Activated T-helper 2 cell treated with anti-CD3 and anti-CD28 coated beads, Interferon-gamma antibody, Interleukin-2, Interleukin-4, amounts not matched to agents 10 μg/mL and 5 μg/mL and 100 μg/mL, durations not matched to agents 14 hours and 24 hours and 36 hours (primary cell): Measurements from ENCODE around the gene BOD1L2. TPM values are rescaled to one million over a fixed set of nuclear protein-coding genes. Genes with fewer than 3 reads are reported as not detected.

Experiments used
- DNase-seq: peaks from one replicate; pipeline ENCODE4 v3.0.0; 2021; ENCODE audit warnings: low spot score
- H3K27ac Mint-ChIP-seq: one replicate; pipeline ENCODE4 v1.8.0; 2021; ENCODE audit warnings: mixed read lengths
- H3K27me3 Mint-ChIP-seq: one replicate; pipeline ENCODE4 v1.8.0; 2021; ENCODE audit warnings: low read depth, mixed read lengths
- H3K36me3 Mint-ChIP-seq: one replicate; pipeline ENCODE4 v1.8.0; 2021; ENCODE audit warnings: low read depth, mixed read lengths
- H3K4me1 Mint-ChIP-seq: one replicate; pipeline ENCODE4 v1.8.0; 2021; ENCODE audit warnings: low read depth, mixed read lengths
- H3K4me3 Mint-ChIP-seq: one replicate; pipeline ENCODE4 v1.8.0; 2021; ENCODE audit warnings: low read depth, mild to moderate bottlenecking, moderate library complexity, mixed read lengths
- H3K9me3 Mint-ChIP-seq: one replicate; pipeline ENCODE4 v1.8.0; 2021; ENCODE audit warnings: mixed read lengths
- intact Hi-C: fragments of 100-400 bp; cut with micrococcal nuclease; formaldehyde crosslinking; loops from one replicate; pipeline ENCODE4 v1.15.1; 2023
- total RNA-seq: library from RNA; stranded (reverse); gene quantifications from 2 replicates; pipeline ENCODE4 v1.2.3, GENCODE V29; 2022

The BOD1L2 gene
- total RNA-seq, 1 donor from 2014 or later: not detected

GRCh38 chr18:57171026-57171425 is 24.1 kb downstream of the BOD1L2 start:
- intact Hi-C loops: no loop called here
- no peaks in the 10 kb centered on the region for H3K4me1 Mint-ChIP-seq

GRCh38 chr18:57175532-57175931 is 28.6 kb downstream of the BOD1L2 start:
- Mint-ChIP-seq H3K27me3 (no peaks in the 10 kb centered on the region), H3K4me1 (no peaks in the 10 kb centered on the region), H3K9me3 (peaks cover 7% of the 10 kb centered on the region), H3K27ac (no peak overlapping the region), H3K4me3 (no peak overlapping the region), H3K36me3 (no peaks in the 10 kb centered on the region)
- no peak for DNase-seq
- intact Hi-C loops: no loop called here

More at GRCh38 chr18:57171026-57171425, 24.1 kb downstream of the BOD1L2 start:
- no peak for DNase-seq
- H3K27me3 Mint-ChIP-seq: peaks cover 3% of the 10 kb centered on the region
- H3K9me3 Mint-ChIP-seq: peaks cover 7% of the 10 kb centered on the region
- H3K27ac Mint-ChIP-seq: no peak overlapping the region
- H3K36me3 Mint-ChIP-seq: no peaks in the 10 kb centered on the region
- no peak overlapping the region for H3K4me3 Mint-ChIP-seq

DNA sequence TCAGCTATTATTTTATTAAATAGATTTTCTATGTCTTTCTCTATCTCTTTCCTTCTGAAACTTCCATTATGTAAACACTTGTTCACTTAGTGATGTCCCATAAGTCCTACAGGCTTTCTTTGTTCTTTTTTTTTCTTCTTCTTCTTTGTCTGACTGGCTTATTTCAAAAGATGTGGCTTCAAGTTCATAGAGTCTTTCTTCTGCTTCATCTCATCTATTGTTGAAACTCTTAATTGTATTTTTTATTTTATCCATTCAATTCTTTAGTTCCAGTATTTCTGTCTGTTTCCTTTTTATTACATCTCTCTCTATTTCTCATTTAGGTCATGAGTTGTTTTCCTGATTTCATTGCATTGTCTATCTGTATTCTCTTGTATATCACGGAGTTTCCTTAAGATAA is 38.5 kb downstream of the BOD1L2 start:
- Mint-ChIP-seq H3K36me3 (no peaks in the 10 kb centered on the region), H3K27me3 (peaks cover 2% of the 10 kb centered on the region), H3K4me1 (no peaks in the 10 kb centered on the region), H3K4me3 (no peak overlapping the region), H3K9me3 (peaks cover 29% of the 10 kb centered on the region), H3K27ac (no peak overlapping the region)
- intact Hi-C loops: no loop called here
- no peak for DNase-seq

DNA sequence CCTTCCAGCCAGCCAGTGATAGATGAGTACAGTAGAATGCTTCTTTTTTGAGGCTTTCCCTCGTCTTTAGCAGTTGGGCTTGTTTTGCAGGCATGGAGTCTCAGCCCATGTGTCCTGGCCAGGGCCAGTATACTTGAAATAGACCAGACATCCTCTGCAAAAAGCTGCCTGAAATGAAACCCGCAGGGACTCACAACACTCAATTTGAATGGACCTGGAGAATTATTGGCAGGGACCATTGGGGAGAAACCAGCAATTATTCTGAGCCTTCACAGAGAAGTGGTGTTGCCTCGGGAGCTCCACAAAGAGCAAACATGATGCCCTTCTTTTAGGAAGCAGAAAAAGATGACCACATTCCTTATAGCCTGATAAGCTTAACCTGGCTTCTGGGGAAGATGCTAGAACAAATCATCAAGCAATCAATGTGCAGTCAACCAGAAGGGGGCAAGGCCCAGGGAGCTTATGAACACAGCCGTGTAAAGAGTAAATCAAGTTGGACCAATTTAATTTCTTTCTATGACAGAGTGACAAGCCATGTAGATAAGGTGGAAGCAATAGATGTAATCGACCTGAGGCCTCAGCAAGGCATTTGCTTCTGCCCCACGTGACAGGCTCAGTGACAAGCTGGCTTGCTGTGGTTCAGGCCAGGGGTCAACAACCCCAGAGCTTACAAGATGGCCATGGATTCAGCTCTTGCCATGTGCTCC is 42.1 kb downstream of the BOD1L2 start:
- intact Hi-C loops: no loop called here
- Mint-ChIP-seq H3K4me1 (no peaks in the 10 kb centered on the region), H3K36me3 (no peaks in the 10 kb centered on the region), H3K4me3 (no peak overlapping the region), H3K27me3 (peaks cover 3% of the 10 kb centered on the region), H3K9me3 (peaks cover 14% of the 10 kb centered on the region), H3K27ac (no peak overlapping the region)
- DNase-seq: no peak

DNA sequence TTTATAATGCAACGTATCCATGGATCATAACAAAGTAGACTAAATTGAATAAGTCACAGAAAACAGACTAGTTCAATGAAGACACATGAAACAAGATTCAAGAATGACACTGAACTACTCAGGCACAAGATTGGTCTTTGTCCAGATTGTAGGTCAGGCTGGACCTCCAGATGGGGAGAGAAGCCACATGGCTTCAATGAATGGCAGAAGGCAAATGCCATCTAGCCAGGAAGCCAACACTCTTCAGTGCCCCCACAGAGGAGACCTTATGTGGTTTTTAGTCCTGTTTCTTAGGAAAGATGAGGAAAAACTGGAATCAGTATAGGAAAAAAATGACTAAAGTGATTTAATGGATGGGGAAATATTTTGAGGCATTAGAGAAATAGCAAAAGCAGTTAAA is 43.1 kb downstream of the BOD1L2 start:
- intact Hi-C loops: no loop called here
- no peak for DNase-seq
- Mint-ChIP-seq H3K36me3 (no peaks in the 10 kb centered on the region), H3K27ac (no peak overlapping the region), H3K4me3 (no peak overlapping the region), H3K9me3 (peaks cover 11% of the 10 kb centered on the region), H3K27me3 (peaks cover 3% of the 10 kb centered on the region), H3K4me1 (no peaks in the 10 kb centered on the region)

- intact Hi-C loops: no loop called here
- Mint-ChIP-seq H3K36me3 (no peaks in the 10 kb centered on the region), H3K9me3 (no peaks in the 10 kb centered on the region), H3K27ac (no peak overlapping the region), H3K27me3 (peaks cover 2% of the 10 kb centered on the region), H3K4me1 (no peaks in the 10 kb centered on the region), H3K4me3 (no peak overlapping the region)
- DNase-seq: no peak
These were observed 47.2 kb downstream of the BOD1L2 start for GRCh38 chr18:57194070-57194469.

GRCh38 chr18:57194622-57195021 is 47.7 kb downstream of the BOD1L2 start:
- Mint-ChIP-seq H3K36me3 (no peaks in the 10 kb centered on the region), H3K27ac (no peak overlapping the region), H3K27me3 (peaks cover 2% of the 10 kb centered on the region), H3K4me1 (no peaks in the 10 kb centered on the region), H3K9me3 (no peaks in the 10 kb centered on the region), H3K4me3 (no peak overlapping the region)
- DNase-seq: no peak
- intact Hi-C loops: no loop called here

GRCh38 chr18:57195341-57195740 is 48.5 kb downstream of the BOD1L2 start:
- Mint-ChIP-seq H3K9me3 (no peaks in the 10 kb centered on the region), H3K4me3 (no peak overlapping the region), H3K4me1 (no peaks in the 10 kb centered on the region)

DNA sequence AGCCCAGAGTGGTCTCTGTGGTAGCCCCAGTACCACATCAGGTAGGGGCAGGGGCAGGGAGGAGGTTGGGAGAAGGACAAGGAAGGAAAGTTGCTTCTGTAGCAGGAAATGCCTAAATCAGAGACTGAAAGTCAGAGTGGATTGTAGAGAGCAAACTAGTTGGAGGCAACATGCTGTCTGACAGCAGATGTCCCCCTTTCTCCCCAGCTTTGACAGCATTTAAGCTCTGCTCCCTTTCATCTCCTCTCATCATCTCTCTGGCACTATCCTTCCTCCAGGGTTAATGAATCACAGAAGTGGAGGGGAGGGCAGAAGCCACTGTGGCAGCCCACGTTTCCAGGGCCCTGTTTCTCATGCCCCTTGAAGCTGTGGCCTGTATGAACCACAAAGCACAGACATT is 50.4 kb downstream of the BOD1L2 start:
- peaks cover 2% of the 10 kb centered on the region for H3K27me3 Mint-ChIP-seq
- intact Hi-C loops: no loop called here
- no peaks in the 10 kb centered on the region for H3K9me3 Mint-ChIP-seq
- no peak overlapping the region for H3K27ac Mint-ChIP-seq
- DNase-seq: no peak
- no peaks in the 10 kb centered on the region for H3K4me1 Mint-ChIP-seq
- H3K36me3 Mint-ChIP-seq: no peaks in the 10 kb centered on the region
- no peak overlapping the region for H3K4me3 Mint-ChIP-seq

More at GRCh38 chr18:57195341-57195740, 48.5 kb downstream of the BOD1L2 start:
- Mint-ChIP-seq H3K27ac (no peak overlapping the region), H3K27me3 (peaks cover 2% of the 10 kb centered on the region), H3K36me3 (no peaks in the 10 kb centered on the region)
- intact Hi-C loops: no loop called here
- no peak for DNase-seq

DNA sequence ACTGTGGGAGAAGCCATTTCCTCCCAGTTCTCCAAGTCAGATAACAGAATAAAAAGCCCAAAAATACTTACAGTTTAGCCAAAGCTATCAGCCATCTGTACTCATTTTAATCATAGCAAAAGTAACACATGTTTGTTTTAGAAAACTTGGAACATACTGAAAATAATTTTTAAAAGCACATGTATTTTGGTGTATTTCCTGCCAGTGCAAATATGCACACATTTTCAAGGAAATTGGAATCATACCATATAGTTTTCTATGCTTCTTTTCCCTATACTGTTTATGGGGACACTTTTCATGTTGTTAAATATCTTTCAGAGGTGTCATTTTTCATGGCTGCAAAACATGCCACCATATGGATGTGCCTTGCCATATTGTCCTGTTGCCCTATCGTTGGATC is 51.2 kb downstream of the BOD1L2 start:
- H3K27ac Mint-ChIP-seq: no peak overlapping the region
- no peak for DNase-seq
- intact Hi-C loops: no loop called here
- no peaks in the 10 kb centered on the region for H3K36me3 Mint-ChIP-seq
- H3K9me3 Mint-ChIP-seq: no peaks in the 10 kb centered on the region
- H3K4me3 Mint-ChIP-seq: no peak overlapping the region
- no peaks in the 10 kb centered on the region for H3K4me1 Mint-ChIP-seq
- no peaks in the 10 kb centered on the region for H3K27me3 Mint-ChIP-seq

Other genes starting within 250 kb of the BOD1L2 start
- not detected in 2 replicates for gene ST8SIA3, start 205.5 kb downstream of the BOD1L2 start, total RNA-seq